DND-41 (cell line): ENCODE results near the gene PSPC1.
"Not testable (repeated sequence)": the region's sequence is repeated elsewhere in the genome, so short reads cannot be mapped to it uniquely, and the experiment has no call there.

Source experiments
- EZH2 ChIP-seq: IDR thresholded peaks from 3 replicates; pipeline ENCODE4 v1.6.1; 2012; ENCODE audit warnings: borderline replicate concordance, low read depth, mild to moderate bottlenecking, moderate library complexity, low read length, inconsistent platforms; ENCODE audit not compliant: severe bottlenecking
- TF ChIP-seq, protein P1 (sequence below): IDR thresholded peaks from 2 replicates; pipeline ENCODE4 v1.5.1; 2012; ENCODE audit warnings: borderline replicate concordance, low read length, moderate library complexity, mild to moderate bottlenecking; ENCODE audit not compliant: poor library complexity, severe bottlenecking; ENCODE audit errors: extremely low read depth

DNA sequence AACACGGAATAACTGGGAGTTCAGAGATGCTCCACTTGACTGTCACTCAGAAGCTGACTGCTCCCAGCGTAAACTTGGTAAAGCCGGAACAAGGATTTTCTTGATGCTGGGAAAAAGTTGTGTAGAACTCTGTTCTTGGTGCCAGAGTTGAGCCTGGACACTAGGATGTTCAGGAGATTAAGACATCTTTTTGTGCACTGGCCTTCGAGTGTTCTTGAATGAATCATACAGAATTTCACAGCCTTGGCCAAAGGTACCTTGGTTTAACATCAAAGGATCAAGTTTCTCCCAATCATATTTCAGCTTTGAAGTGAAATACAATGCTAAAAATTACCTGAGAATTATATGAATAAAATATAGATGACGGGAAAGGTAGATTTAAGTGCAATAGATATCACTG lies 81.8 kb downstream of the PSPC1 start:
- TF ChIP-seq, protein P1, sequence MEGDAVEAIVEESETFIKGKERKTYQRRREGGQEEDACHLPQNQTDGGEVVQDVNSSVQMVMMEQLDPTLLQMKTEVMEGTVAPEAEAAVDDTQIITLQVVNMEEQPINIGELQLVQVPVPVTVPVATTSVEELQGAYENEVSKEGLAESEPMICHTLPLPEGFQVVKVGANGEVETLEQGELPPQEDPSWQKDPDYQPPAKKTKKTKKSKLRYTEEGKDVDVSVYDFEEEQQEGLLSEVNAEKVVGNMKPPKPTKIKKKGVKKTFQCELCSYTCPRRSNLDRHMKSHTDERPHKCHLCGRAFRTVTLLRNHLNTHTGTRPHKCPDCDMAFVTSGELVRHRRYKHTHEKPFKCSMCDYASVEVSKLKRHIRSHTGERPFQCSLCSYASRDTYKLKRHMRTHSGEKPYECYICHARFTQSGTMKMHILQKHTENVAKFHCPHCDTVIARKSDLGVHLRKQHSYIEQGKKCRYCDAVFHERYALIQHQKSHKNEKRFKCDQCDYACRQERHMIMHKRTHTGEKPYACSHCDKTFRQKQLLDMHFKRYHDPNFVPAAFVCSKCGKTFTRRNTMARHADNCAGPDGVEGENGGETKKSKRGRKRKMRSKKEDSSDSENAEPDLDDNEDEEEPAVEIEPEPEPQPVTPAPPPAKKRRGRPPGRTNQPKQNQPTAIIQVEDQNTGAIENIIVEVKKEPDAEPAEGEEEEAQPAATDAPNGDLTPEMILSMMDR: not testable (repeated sequence)
- TF ChIP-seq EZH2: not testable (repeated sequence)
